ENCODE measurements around the gene GLI3.

Gene GLI3

DNA sequence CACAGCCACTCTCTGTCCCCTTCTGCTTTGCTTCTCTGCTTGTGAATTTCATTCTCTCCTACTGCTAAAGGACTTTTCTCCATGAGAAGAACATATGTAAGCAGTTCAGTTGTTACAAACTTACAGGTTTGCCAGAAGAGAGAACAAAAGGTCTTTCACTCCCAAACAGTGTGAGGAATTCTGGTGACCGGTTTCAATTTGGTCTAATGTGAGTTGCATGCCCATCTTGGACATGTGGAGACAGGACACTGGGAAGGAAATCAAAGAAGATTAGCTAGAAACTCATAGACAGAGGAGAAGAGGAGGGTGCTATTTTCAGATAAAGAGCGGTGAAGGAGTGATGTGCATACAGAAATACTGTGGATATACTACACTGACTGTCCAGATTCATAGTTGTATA, 324.6 kb downstream of the GLI3 start:
- Histone ChIP-seq H4K20me1 (ENCODE audit: insufficient read depth, low read length) (no peaks in the 10 kb centered on the region), H3K79me2 (ENCODE audit: low read length) (no peaks in the 10 kb centered on the region), H3K27me3 (ENCODE audit: low read depth, low read length) (no peaks in the 10 kb centered on the region), H3K4me1 (ENCODE audit: low read length) (peaks cover 7% of the 10 kb centered on the region), H3K9me3 (ENCODE audit: insufficient read depth, low read length) (no peaks in the 10 kb centered on the region), H3K9ac (ENCODE audit: low read length) (no peak overlapping the region), H3K4me3 (ENCODE audit: low read length) (no peak overlapping the region), H2AFZ (ENCODE audit: low read depth, low read length) (no peak overlapping the region), H3K36me3 (replicated peaks; ENCODE audit: low read depth, low read length) (no peaks in the 10 kb centered on the region), H3K4me2 (ENCODE audit: low read length) (no peak overlapping the region), H3K27ac (ENCODE audit: low read length) (no peak overlapping the region)
- TF ChIP-seq, protein P1, sequence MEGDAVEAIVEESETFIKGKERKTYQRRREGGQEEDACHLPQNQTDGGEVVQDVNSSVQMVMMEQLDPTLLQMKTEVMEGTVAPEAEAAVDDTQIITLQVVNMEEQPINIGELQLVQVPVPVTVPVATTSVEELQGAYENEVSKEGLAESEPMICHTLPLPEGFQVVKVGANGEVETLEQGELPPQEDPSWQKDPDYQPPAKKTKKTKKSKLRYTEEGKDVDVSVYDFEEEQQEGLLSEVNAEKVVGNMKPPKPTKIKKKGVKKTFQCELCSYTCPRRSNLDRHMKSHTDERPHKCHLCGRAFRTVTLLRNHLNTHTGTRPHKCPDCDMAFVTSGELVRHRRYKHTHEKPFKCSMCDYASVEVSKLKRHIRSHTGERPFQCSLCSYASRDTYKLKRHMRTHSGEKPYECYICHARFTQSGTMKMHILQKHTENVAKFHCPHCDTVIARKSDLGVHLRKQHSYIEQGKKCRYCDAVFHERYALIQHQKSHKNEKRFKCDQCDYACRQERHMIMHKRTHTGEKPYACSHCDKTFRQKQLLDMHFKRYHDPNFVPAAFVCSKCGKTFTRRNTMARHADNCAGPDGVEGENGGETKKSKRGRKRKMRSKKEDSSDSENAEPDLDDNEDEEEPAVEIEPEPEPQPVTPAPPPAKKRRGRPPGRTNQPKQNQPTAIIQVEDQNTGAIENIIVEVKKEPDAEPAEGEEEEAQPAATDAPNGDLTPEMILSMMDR (IDR thresholded peaks at IDR 0.05; ENCODE audit: low read depth, low read length) = no peak
- no peak for TF ChIP-seq EZH2phosphoT487 (IDR thresholded peaks at IDR 0.05; ENCODE audit: low read depth)

DNA sequence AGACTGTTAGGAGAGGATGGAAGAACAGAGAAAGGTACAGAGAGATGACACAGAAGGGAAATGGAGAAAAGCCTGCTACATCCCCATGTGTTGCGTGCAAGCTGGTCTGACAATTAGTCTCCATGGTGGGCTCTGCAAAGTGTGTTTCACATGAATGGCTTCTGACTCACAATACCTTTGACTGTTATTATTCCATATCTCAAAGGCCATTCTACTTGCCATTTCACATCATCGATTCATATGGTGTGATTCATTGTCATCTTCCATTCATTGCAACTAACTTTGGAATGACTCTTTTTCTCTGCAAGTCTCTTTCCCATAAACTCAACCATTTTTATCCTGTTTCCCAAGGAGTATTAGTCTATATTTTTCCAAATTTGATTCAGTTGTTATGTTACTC, 325.2 kb downstream of the GLI3 start:
- no peaks in the 10 kb centered on the region for H3K9me3 ChIP-seq (ENCODE audit: insufficient read depth, low read length)
- H2AFZ ChIP-seq (ENCODE audit: low read depth, low read length) = no peak overlapping the region
- no peaks in the 10 kb centered on the region for H4K20me1 ChIP-seq (ENCODE audit: insufficient read depth, low read length)
- no peak overlapping the region for H3K9ac ChIP-seq (ENCODE audit: low read length)
- no peaks in the 10 kb centered on the region for H3K27me3 ChIP-seq (ENCODE audit: low read depth, low read length)
- H3K4me1 ChIP-seq (ENCODE audit: low read length) = peaks cover 10% of the 10 kb centered on the region
- no peaks in the 10 kb centered on the region for H3K79me2 ChIP-seq (ENCODE audit: low read length)
- H3K36me3 ChIP-seq (replicated peaks; ENCODE audit: low read depth, low read length) = no peaks in the 10 kb centered on the region
- no peak overlapping the region for H3K4me2 ChIP-seq (ENCODE audit: low read length)
- no peak overlapping the region for H3K4me3 ChIP-seq (ENCODE audit: low read length)
- no peak overlapping the region for H3K27ac ChIP-seq (ENCODE audit: low read length)
- no peak for TF ChIP-seq EZH2phosphoT487 (IDR thresholded peaks at IDR 0.05; ENCODE audit: low read depth)
- TF ChIP-seq, protein P1 (IDR thresholded peaks at IDR 0.05; ENCODE audit: low read depth, low read length) = no peak

All from OCI-LY3 (cell line).